Tibial nerve (tissue), 3 donors: ENCODE results near the gene STING1.

Source experiments
- POLR2A ChIP-seq, 2 donors: fragments of 450-650 bp; IDR thresholded peaks; one replicate each; pipeline ENCODE4 v1.6.1; 2017; ENCODE audit warnings: antibody characterized with exemption in 2 of 2, mild to moderate bottlenecking in 2 of 2, moderate library complexity in 2 of 2
- TF ChIP-seq, protein P1 (sequence below), 5 experiments: fragments of 200-600 bp in 3 of 5; fragments of 450-650 bp in 2 of 5; sonication (generic) in 3 of 5; IDR thresholded peaks; one replicate each; pipeline ENCODE4 v1.5.1; 2016 to 2019; ENCODE audit warnings: antibody characterized with exemption in 5 of 5, mild to moderate bottlenecking in 3 of 5, moderate library complexity in 2 of 5

DNA sequence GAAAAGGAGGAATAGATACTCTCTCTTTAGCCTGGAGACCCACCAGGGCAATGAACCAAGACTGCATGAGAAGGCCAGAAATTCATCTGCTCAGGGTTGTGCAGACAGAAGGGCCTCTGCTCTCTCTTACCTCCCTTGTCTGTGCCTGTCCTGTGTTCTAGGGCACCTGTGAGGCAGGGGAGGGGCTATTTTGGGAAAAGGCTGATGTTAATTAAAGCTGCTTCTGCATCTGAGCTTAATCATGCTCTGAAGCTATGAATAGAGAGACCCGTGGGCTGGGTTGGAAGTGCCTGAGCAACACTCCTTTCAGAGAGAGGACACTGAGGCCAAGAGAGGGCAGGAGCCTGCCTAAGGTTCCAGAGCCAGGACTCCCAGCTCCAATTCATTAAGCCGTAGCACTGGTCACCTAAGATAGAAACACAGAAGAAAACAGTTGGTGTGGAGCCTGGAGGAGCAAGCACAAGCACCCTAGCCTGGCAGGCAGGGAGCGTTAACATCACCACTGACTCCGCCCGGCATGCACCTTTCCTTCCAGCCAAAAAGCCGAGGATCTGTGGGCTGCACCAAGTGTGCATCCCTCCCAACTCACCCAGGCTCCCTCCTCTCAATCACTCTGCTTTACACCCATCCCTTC, 31.4 kb upstream of the STING1 start:
- TF ChIP-seq, protein P1, sequence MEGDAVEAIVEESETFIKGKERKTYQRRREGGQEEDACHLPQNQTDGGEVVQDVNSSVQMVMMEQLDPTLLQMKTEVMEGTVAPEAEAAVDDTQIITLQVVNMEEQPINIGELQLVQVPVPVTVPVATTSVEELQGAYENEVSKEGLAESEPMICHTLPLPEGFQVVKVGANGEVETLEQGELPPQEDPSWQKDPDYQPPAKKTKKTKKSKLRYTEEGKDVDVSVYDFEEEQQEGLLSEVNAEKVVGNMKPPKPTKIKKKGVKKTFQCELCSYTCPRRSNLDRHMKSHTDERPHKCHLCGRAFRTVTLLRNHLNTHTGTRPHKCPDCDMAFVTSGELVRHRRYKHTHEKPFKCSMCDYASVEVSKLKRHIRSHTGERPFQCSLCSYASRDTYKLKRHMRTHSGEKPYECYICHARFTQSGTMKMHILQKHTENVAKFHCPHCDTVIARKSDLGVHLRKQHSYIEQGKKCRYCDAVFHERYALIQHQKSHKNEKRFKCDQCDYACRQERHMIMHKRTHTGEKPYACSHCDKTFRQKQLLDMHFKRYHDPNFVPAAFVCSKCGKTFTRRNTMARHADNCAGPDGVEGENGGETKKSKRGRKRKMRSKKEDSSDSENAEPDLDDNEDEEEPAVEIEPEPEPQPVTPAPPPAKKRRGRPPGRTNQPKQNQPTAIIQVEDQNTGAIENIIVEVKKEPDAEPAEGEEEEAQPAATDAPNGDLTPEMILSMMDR (IDR thresholded peaks at IDR 0.05), result no peak
- TF ChIP-seq POLR2A (IDR thresholded peaks at IDR 0.05), result no peak
